HCT116 (cell line): Measurements from ENCODE around the gene COL5A1. TPM values are rescaled to one million over a fixed set of nuclear protein-coding genes. Genes with fewer than 3 reads are reported as not detected.

Experiments used
- ATAC-seq: fragments of 200-7000 bp; cut with Tn5 transposase; 2 replicates; pipeline ENCODE4 v1.9.1; 2020; ENCODE audit warnings: mild to moderate bottlenecking, moderate library complexity
- BruUV-seq: library from RNA; stranded (reverse); fragments of 400-500 nt; replicated peaks from 2 replicates; lab custom pipeline; 2021; lab: Mats Ljungman, UMichigan
- CTCF ChIA-PET: fragments of 300-600 bp; sonication (Branson Sonifier 250); formaldehyde crosslinking; loops from one replicate; lab custom pipeline; 2021; ENCODE audit warnings: antibody characterized with exemption; lab: Charles Lee
- POLR2A ChIA-PET: fragments of 300-600, 350-600 bp; sonication (Branson Sonifier 250); formaldehyde crosslinking; loops from one replicate; lab custom pipeline; 2021; ENCODE audit warnings: antibody characterized with exemption; lab: Charles Lee
- RAD21 ChIA-PET, 2 experiments: fragments of 300-600 bp; sonication (Branson Sonifier 250); formaldehyde crosslinking; loops; one replicate each; lab custom pipeline; 2023; ENCODE audit warnings: low total read pairs in 2 of 2; ENCODE audit not compliant: uncharacterized antibody in 2 of 2, unreplicated experiment in 2 of 2, low non-redundant PET in 1 of 2; lab: Charles Lee
- DNase-seq: peaks from one replicate; pipeline ENCODE4 v3.0.0-alpha.2; 2010; ENCODE audit warnings: low read depth, low spot score
- H2AFZ ChIP-seq: fragments of 200-600 bp; shearing (Covaris generic), sonication (generic); 2 replicates; pipeline ENCODE4 v1.6.1; 2017; ENCODE audit warnings: low read depth, mixed run types, mixed read lengths, antibody characterized with exemption, low read length; ENCODE audit not compliant: poor library complexity, severe bottlenecking
- H3K27ac ChIP-seq: 2 replicates; pipeline ENCODE4 v1.5.1; 2012; ENCODE audit warnings: low read depth, low read length
- H3K27me3 ChIP-seq: fragments of 200-600 bp; sonication (generic); 2 replicates; pipeline ENCODE4 v1.6.1; 2016; ENCODE audit warnings: mixed run types, low read length, mixed read lengths; ENCODE audit not compliant: insufficient read depth
- H3K36me3 ChIP-seq, 2 experiments: fragments of 200-500 bp in 1 of 2; fragments of 200-600 bp in 1 of 2; sonication (Bioruptor generic) in 1 of 2; sonication (generic) in 1 of 2; 2 replicates each; pipeline versions ENCODE4 v1.5.1 to v1.6.1; 2014 to 2016; ENCODE audit warnings: low read length in 2 of 2, inconsistent platforms in 1 of 2, mixed read lengths in 1 of 2, mixed run types in 1 of 2; ENCODE audit not compliant: insufficient read depth in 2 of 2, control insufficient read depth in 1 of 2
- H3K4me1 ChIP-seq, 2 experiments: fragments of 200-600 bp in 1 of 2; sonication (generic) in 1 of 2; 2 replicates each; pipeline versions ENCODE4 v1.5.1 to v1.6.1; 2012 to 2017; ENCODE audit warnings: low read length in 2 of 2, inconsistent platforms in 1 of 2, mild to moderate bottlenecking in 1 of 2, mixed read lengths in 1 of 2, mixed run types in 1 of 2, moderate library complexity in 1 of 2; ENCODE audit not compliant: insufficient read depth in 2 of 2, control insufficient read depth in 1 of 2
- H3K4me2 ChIP-seq: fragments of 200-600 bp; sonication (generic); 2 replicates; pipeline ENCODE4 v1.6.1; 2017; ENCODE audit warnings: mixed run types, low read length, mixed read lengths
- H3K4me3 ChIP-seq, 2 experiments: fragments of 200-600 bp in 1 of 2; sonication (generic) in 1 of 2; replicated peaks in 1 of 2; 2 replicates each; pipeline ENCODE4 v1.5.1; 2011 to 2016; ENCODE audit warnings: low read length in 2 of 2, control low read depth in 1 of 2, low read depth in 1 of 2, mild to moderate bottlenecking in 1 of 2, mixed read lengths in 1 of 2, mixed run types in 1 of 2
- H3K79me2 ChIP-seq: fragments of 200-600 bp; sonication (generic); 2 replicates; pipeline ENCODE4 v1.6.1; 2017; ENCODE audit warnings: mild to moderate bottlenecking, mixed run types, low read length, moderate library complexity, mixed read lengths; ENCODE audit not compliant: insufficient read depth
- H3K9ac ChIP-seq: fragments of 200-600 bp; sonication (generic); 2 replicates; pipeline ENCODE4 v1.6.1; 2016; ENCODE audit warnings: low read length, mixed read lengths
- H3K9me2 ChIP-seq: fragments of 200-600 bp; sonication (generic), shearing (Covaris generic); 2 replicates; pipeline ENCODE4 v1.6.1; 2017; ENCODE audit warnings: mixed run types, mild to moderate bottlenecking, moderate library complexity; ENCODE audit not compliant: insufficient read depth
- H3K9me3 ChIP-seq, 2 experiments: fragments of 200-500 bp in 1 of 2; fragments of 200-600 bp in 1 of 2; sonication (Bioruptor generic) in 1 of 2; sonication (generic) in 1 of 2; 2 replicates each; pipeline ENCODE4 v1.6.1; 2014 to 2017; ENCODE audit warnings: low read length in 2 of 2, mixed read lengths in 2 of 2, inconsistent platforms in 1 of 2, low read depth in 1 of 2, mild to moderate bottlenecking in 1 of 2, mixed run types in 1 of 2, moderate library complexity in 1 of 2; ENCODE audit not compliant: control insufficient read depth in 1 of 2, insufficient read depth in 1 of 2
- H4K20me1 ChIP-seq: fragments of 200-600 bp; sonication (generic), shearing (Covaris generic); 2 replicates; pipeline ENCODE4 v1.6.1; 2017; ENCODE audit warnings: mixed run types, mild to moderate bottlenecking, moderate library complexity; ENCODE audit not compliant: insufficient read depth
- CEBPB ChIP-seq: IDR thresholded peaks from 2 replicates; pipeline ENCODE4 v1.6.1; 2012; ENCODE audit warnings: low read depth
- EGR1 ChIP-seq: IDR thresholded peaks from 2 replicates; pipeline ENCODE4 v1.6.1; 2012; ENCODE audit warnings: low read depth
- EZH2 ChIP-seq: fragments of 200-600 bp; sonication (generic); IDR thresholded peaks from 2 replicates; pipeline ENCODE4 v1.6.1; 2017; ENCODE audit warnings: antibody characterized with exemption, mixed run types
- FOSL1 ChIP-seq: IDR thresholded peaks from 2 replicates; pipeline ENCODE4 v1.6.1; 2012; ENCODE audit warnings: low read depth
- JUND ChIP-seq: IDR thresholded peaks from 2 replicates; pipeline ENCODE4 v1.6.1; 2012
- RAD21 ChIP-seq: IDR thresholded peaks from 2 replicates; pipeline ENCODE4 v1.6.1; 2012; ENCODE audit warnings: low read depth, mild to moderate bottlenecking
- REST ChIP-seq: IDR thresholded peaks from 2 replicates; pipeline ENCODE4 v1.6.1; 2012; ENCODE audit warnings: low read depth
- SIN3A ChIP-seq: IDR thresholded peaks from 2 replicates; pipeline ENCODE4 v1.6.1; 2012; ENCODE audit warnings: low read depth
- SP1 ChIP-seq: IDR thresholded peaks from 2 replicates; pipeline ENCODE4 v1.6.1; 2012; ENCODE audit warnings: low read depth
- SRF ChIP-seq: IDR thresholded peaks from 2 replicates; pipeline ENCODE4 v1.6.1; 2012; ENCODE audit warnings: low read depth
- TCF7L2 ChIP-seq: IDR thresholded peaks from 2 replicates; pipeline ENCODE4 v1.7.0; 2011; ENCODE audit warnings: borderline replicate concordance, inconsistent platforms; ENCODE audit not compliant: insufficient read depth, insufficient read length; ENCODE audit errors: extremely low read depth
- ZBTB33 ChIP-seq: IDR thresholded peaks from 2 replicates; pipeline ENCODE4 v1.6.1; 2011; ENCODE audit warnings: mild to moderate bottlenecking, low read length, moderate library complexity; ENCODE audit not compliant: insufficient replicate concordance; ENCODE audit errors: extremely low read depth
- ZFX ChIP-seq: fragments of 450-650 bp; IDR thresholded peaks from 2 replicates; pipeline ENCODE4 v1.6.1; 2017
- intact Hi-C: fragments of 100-400 bp; cut with micrococcal nuclease; formaldehyde crosslinking; loops from 2 replicates; pipeline ENCODE4 v1.10.0; 2022
- total RNA-seq: library from RNA; stranded (reverse); gene quantifications from one replicate; pipeline ENCODE4 v1.2.1, GENCODE V29; 2021; ENCODE audit not compliant: unreplicated experiment

The COL5A1 gene
- total RNA-seq, 1 experiment from 2014 or later = 0.30 TPM

- no peaks in the 10 kb centered on the region; the same call in 1 of the 2 replicates for H3K27me3 ChIP-seq
- H3K4me1 ChIP-seq = peaks cover 14 to 21% of the 10 kb centered on the region in 2 experiments
- H2AFZ ChIP-seq = peak overlapping the region; percentile 77
- TF ChIP-seq ZFX (no peak), EZH2 (no peak), FOSL1 (peak; percentile 61), JUND (peak; percentile 50), CEBPB (peak; percentile 45; the same call in 1 of the 2 replicates), SP1 (peak; percentile 71), TCF7L2 (peak; percentile 49)
- H3K79me2 ChIP-seq = no peaks in the 10 kb centered on the region
- peak; percentile 64 for DNase-seq
- no TSS peak for BruUV-seq
- H3K27ac ChIP-seq = peak overlapping the region; percentile 51
- H3K36me3 ChIP-seq = no peaks in the 10 kb centered on the region
- peak; percentile 83 for ATAC-seq
- no peaks in the 10 kb centered on the region for H3K9me2 ChIP-seq
- H3K9me3 ChIP-seq = peaks cover 0 to 5% of the 10 kb centered on the region in 2 experiments; a peak in 1 of 4 replicates
- ChIA-PET RAD21 (no interaction called here), POLR2A (no interaction called here), CTCF (no interaction called here)
- H3K4me2 ChIP-seq = peak overlapping the region; percentile 85
- intact Hi-C loops = no loop called here
- H4K20me1 ChIP-seq = no peaks in the 10 kb centered on the region
- H3K4me3 ChIP-seq = peak overlapping the region; percentile 15 to 49
- H3K9ac ChIP-seq = peak overlapping the region; percentile 42
Measured at GRCh38 chr9:134602547-134603362, 38.8 kb upstream of the COL5A1 start.

DNA sequence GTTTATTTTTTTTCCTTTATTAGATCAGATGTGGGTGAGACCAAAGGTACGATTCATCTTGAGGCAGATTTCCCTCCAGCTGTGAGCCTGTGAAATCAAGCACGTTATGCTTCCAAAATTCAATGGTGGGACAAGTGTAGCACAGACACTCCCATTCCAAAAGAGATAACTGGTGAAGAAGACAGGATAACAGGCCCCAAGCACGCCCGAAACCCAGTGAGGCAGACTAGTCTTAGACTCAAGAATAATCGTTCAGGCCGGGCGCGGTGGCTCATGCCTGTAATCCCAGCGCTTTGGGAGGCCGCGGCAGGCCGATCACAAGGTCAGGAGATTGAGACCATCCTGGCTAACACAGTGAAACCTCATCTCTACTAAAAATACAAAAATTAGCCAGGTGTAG, 36.8 kb upstream of the COL5A1 start:
- H3K27ac ChIP-seq = no peak overlapping the region
- DNase-seq = no peak
- no peak for ATAC-seq
- no peak overlapping the region for H3K4me3 ChIP-seq
- CTCF ChIA-PET = no interaction called here
- TF ChIP-seq EGR1 (no peak), RAD21 (no peak), TCF7L2 (no peak), CEBPB (no peak), SRF (no peak), REST (no peak), EZH2 (no peak), JUND (no peak), ZBTB33 (no peak), SIN3A (no peak)
- intact Hi-C loops = no loop called here
- H3K9ac ChIP-seq = no peak overlapping the region
- peaks cover 0 to 5% of the 10 kb centered on the region in 2 experiments; a peak in 1 of 4 replicates for H3K9me3 ChIP-seq
- H3K9me2 ChIP-seq = no peaks in the 10 kb centered on the region
- no TSS peak for BruUV-seq
- POLR2A ChIA-PET = no interaction called here
- RAD21 ChIA-PET = no interaction called here
- no peaks in the 10 kb centered on the region; the same call in 1 of the 2 replicates for H3K27me3 ChIP-seq
- H3K79me2 ChIP-seq = no peaks in the 10 kb centered on the region
- no peaks in the 10 kb centered on the region for H4K20me1 ChIP-seq
- no peak overlapping the region for H2AFZ ChIP-seq
- no peaks in the 10 kb centered on the region for H3K36me3 ChIP-seq
- H3K4me2 ChIP-seq = no peak overlapping the region
- H3K4me1 ChIP-seq = peaks cover 14 to 21% of the 10 kb centered on the region in 2 experiments
